ENCODE results near the gene USH2A.

Gene USH2A

GRCh38 chr1:215971793-215972441 lies 451.3 kb downstream of the USH2A start:
- in situ Hi-C loops (cut with MboI; ENCODE audit: low sequenced_read_pairs): no loop called here

DNA sequence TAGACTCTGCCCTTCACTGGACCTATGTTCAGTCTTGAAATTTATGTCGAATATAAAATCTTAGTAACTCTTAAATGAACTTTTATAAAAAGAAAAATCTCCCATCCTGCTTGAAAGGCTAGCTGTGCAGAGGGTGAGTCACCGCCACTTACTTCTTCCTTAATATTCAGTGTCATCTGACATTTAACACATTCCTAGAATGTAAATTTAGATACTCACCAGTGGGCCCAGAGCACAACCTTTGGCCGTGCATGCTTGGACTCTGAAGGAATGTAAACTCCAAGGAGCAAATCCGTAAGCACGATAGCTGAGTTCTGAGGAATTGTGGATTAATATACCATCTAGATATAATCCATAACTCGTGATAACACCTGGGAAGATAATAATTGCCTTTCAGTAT lies 452.8 kb downstream of the USH2A start:
- in situ Hi-C loops (cut with MboI; ENCODE audit: low sequenced_read_pairs): no loop called here

- in situ Hi-C loops (cut with MboI; ENCODE audit: low sequenced_read_pairs): no loop called here
Measured at GRCh38 chr1:215963621-215964020, 459.6 kb downstream of the USH2A start.

GRCh38 chr1:215963040-215963439 lies 460.2 kb downstream of the USH2A start:
- in situ Hi-C loops (cut with MboI; ENCODE audit: low sequenced_read_pairs): no loop called here

- in situ Hi-C loops (cut with MboI; ENCODE audit: low sequenced_read_pairs): no loop called here
Measured at GRCh38 chr1:215958841-215959240, 464.4 kb downstream of the USH2A start.

- in situ Hi-C loops (cut with MboI; ENCODE audit: low sequenced_read_pairs): no loop called here
Measured at GRCh38 chr1:215957663-215958062, 465.6 kb downstream of the USH2A start.

DNA sequence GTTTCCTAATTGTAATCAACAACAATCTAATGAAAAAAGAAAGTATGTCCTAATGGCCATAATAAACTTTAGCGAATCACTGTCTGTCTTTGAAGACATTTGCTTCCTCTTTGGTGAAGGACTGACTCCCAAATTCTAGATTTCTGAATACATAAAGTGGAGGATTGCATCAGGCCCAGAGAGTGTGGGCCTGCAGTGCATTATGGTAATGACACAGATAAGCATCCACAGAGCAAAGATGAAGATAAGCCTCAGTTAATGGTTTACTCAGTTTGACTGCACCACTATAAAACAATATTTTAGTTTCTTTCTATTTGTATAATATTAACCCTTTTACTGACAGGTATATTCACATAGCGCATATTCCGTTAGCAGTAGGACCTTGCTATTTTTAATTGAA lies 490.7 kb downstream of the USH2A start:
- in situ Hi-C loops (cut with MboI; ENCODE audit: low sequenced_read_pairs): no loop called here

GRCh38 chr1:215926670-215927069 lies 496.6 kb downstream of the USH2A start:
- in situ Hi-C loops (cut with MboI; ENCODE audit: low sequenced_read_pairs): no loop called here

DNA sequence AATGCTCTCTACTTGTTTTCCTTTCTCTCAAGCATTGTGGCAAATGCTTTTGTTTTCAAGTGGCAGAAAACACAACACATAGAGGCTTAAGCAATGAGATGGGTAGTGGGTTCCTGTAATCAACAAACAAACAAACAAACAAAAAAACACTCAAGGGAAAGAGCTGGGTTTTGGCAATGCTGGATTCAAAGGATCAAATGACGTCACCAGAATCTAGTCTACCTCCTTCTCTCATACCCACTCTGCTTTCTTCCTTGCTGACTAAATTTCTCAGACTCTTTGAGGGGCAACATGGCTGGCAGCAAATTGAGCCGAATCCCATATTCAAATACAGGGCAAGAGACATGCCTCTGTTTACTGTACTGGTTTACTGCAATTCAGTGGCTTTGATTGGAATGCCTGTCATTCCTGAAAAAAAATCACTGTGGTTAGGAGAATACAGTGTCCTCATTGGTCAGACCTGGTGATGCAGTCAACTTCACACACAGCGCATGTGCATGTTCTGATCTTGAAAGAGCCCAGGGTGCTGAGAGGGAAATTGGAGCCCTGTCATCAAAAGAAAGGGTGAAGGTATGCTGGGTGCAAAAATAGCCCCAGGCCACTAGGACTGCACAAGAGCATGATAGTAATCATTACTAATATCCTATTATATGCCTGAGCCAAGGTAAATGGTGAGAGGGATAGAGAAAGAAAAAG lies 500.0 kb downstream of the USH2A start:
- in situ Hi-C loops (cut with MboI; ENCODE audit: low sequenced_read_pairs): no loop called here

DNA sequence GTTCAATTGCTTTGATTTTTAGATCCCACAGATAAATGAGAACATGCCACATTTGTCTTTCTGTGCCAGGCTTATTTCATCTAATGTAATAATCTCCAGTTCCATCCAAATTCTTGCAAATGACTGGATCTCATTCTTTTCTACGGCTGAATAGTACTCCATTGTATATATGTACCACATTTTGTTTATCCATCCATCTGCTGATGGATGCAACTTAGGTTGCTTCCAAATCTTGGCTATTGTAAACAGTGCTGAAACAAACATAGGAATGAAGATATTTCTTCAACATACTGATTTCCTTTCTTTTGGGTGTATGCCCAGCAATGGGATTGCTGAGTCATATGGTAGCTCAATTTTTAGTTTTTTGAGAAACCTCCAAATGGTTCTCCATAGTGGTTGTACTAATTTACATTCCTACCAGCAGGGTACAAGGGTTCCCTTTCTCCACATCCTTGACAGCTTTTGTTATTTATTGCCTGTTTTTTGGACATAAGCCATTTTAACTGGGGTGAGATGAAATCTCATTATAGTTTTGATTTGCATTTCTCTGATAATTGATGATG lies 511.8 kb downstream of the USH2A start:
- in situ Hi-C loops (cut with MboI; ENCODE audit: low sequenced_read_pairs): no loop called here

GRCh38 chr1:215905493-215906115 lies 517.6 kb downstream of the USH2A start:
- in situ Hi-C loops (cut with MboI; ENCODE audit: low sequenced_read_pairs): no loop called here

DNA sequence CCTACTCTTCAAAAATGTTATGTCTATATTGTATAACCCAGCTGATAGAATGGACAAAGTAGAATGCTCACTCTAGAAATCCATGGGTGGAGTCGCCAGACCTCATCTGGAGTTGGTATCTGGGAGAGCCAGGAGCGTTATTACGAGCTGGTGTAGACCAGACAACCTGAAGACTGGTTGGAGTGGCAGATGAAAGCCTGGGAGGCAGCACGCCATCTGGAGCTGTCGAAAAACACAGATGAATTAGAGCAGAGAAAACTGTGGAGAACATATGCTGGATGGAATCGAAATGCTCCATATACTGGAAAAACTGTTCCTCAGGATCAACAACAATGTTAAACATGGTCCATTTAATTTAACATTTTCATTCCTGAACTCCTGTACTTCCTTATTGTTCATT lies 522.6 kb downstream of the USH2A start:
- in situ Hi-C loops (cut with MboI; ENCODE audit: low sequenced_read_pairs): no loop called here

- in situ Hi-C loops (cut with MboI; ENCODE audit: low sequenced_read_pairs): no loop called here
Measured at GRCh38 chr1:215899901-215900300, 523.3 kb downstream of the USH2A start.

DNA sequence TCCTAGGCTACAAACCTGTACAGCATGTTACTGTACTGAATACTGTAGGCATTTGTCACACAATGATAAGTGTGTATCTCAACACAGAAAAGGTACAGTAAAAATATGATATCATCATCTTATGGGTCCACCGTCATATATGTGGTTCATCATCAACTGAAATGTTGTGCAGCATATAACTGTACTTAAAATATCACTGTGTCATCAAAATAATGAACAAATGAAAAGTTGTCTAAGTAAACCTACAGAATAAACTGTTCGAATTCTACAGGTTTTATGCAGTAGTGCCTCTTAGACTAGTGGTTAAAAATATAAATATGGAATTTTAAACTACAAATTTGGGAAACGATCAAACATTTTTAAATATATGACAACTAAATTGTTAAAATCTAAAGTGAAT lies 527.4 kb downstream of the USH2A start:
- in situ Hi-C loops (cut with MboI; ENCODE audit: low sequenced_read_pairs): no loop called here

DNA sequence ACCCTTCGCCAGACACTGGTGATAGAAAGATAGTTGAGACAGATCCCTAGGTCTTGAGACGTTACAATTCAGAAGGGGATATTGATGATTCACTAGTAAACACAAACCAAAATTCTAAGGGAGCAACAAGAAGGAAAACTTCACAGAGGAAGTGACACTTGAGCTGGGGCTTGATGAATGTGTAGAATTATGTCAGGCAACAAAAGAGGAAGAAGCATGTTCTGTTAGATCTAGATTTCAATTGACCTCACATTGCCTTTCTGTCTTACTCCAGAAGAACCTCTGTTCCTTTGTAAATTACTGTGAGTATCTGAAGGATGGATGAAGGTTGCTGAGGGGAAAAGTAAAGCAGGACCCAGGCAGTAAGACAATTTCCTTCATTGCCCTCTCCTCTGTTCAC lies 528.0 kb downstream of the USH2A start:
- in situ Hi-C loops (cut with MboI; ENCODE audit: low sequenced_read_pairs): no loop called here

- in situ Hi-C loops (cut with MboI; ENCODE audit: low sequenced_read_pairs): no loop called here
Measured at GRCh38 chr1:215894617-215895016, 528.6 kb downstream of the USH2A start.

GRCh38 chr1:215891266-215892057 lies 531.8 kb downstream of the USH2A start:
- in situ Hi-C loops (cut with MboI; ENCODE audit: low sequenced_read_pairs): no loop called here

- in situ Hi-C loops (cut with MboI; ENCODE audit: low sequenced_read_pairs): no loop called here
Measured at GRCh38 chr1:215890438-215890837, 532.8 kb downstream of the USH2A start.

DNA sequence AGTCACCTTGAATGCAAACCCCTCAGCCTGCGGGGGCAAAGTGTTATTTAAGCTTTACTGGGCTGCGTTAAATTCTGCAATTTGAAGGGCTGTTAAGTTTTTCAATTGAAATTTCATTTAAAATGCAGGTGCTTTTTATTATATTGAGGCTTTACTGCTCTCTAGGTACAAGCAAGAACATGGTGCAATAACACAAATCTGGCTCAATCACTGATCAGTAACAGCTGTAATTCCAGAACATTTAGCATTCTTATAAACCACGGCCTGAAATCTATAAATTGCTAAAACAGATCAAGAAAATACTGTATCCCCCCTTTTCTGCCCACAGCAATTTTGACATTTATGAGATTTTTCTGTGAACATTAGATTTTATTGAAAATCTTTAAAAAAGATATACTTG lies 533.4 kb downstream of the USH2A start:
- in situ Hi-C loops (cut with MboI; ENCODE audit: low sequenced_read_pairs): no loop called here

DNA sequence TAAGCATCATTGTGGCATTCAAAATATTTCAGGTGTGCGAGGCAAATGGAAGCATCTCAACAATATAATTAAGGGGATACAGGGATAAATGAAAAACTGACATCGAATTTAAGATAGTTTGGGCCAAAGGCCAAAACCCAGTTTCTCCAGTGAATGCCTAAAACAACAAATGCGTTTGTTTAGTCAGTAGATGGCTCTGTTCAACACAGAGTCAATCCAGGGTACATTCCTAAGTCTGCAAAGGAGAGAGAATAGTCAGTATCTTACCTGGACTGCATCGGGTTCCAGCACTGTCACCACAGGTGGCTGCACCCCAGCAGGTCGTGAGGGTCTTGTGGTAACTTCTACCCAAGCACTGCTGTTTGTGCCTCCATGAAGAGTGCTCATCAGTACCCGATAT lies 535.1 kb downstream of the USH2A start:
- in situ Hi-C loops (cut with MboI; ENCODE audit: low sequenced_read_pairs): no loop called here

GRCh38 chr1:215887627-215888026 lies 535.6 kb downstream of the USH2A start:
- in situ Hi-C loops (cut with MboI; ENCODE audit: low sequenced_read_pairs): no loop called here
